Spinal cord (tissue), 10 donors: ENCODE data around the gene PAM. TPM values are rescaled to one million over a fixed set of nuclear protein-coding genes. Genes with fewer than 3 reads are reported as not detected.

ENCODE experiments used
- DNase-seq, 6 donors: peaks; one replicate each; pipeline versions ENCODE4 v3.0.0 to v3.0.0-alpha.2; 2013 to 2015; ENCODE audit warnings: low spot score in 6 of 6, low read depth in 4 of 6
- H3K27ac ChIP-seq: one replicate; pipeline ENCODE4 v1.5.1; 2013; ENCODE audit warnings: low read depth, low read length, control low read depth
- H3K27me3 ChIP-seq: one replicate; pipeline ENCODE4 v1.6.1; 2013; ENCODE audit warnings: low read length; ENCODE audit not compliant: control insufficient read depth, insufficient read depth
- H3K36me3 ChIP-seq: one replicate; pipeline ENCODE4 v1.6.1; 2013; ENCODE audit warnings: low read length; ENCODE audit not compliant: control insufficient read depth, insufficient read depth
- H3K4me1 ChIP-seq: one replicate; pipeline ENCODE4 v1.6.1; 2013; ENCODE audit warnings: low read length; ENCODE audit not compliant: control insufficient read depth, insufficient read depth
- H3K4me3 ChIP-seq: one replicate; pipeline ENCODE4 v1.5.1; 2013; ENCODE audit warnings: low read depth, low read length, control low read depth
- H3K9me3 ChIP-seq: one replicate; pipeline ENCODE4 v1.6.1; 2013; ENCODE audit warnings: low read length; ENCODE audit not compliant: control insufficient read depth, insufficient read depth
- WGBS: methylation state at CpG from one replicate; pipeline ENCODE4 v1.1.5; 2013; ENCODE audit warnings: missing lambda C conversion rate; ENCODE audit not compliant: insufficient coverage; 5-methylcytosine and 5-hydroxymethylcytosine counted together
- polyA plus RNA-seq, 2 donors: library from polyadenylated mRNA; unstranded; fragments of 120-200 nt; gene quantifications; one replicate each; pipeline ENCODE4 v1.2.1, GENCODE V29; 2013; ENCODE audit not compliant: insufficient read length in 2 of 2
- total RNA-seq, 2 donors: library from RNA; depleted of rRNA in 1 of 2; stranded (reverse); fragments of 120-200 nt in 1 of 2; fragments of >200 nt in 1 of 2; gene quantifications; one replicate each; pipeline versions ENCODE4 v1.2.3 to v1.2.4, GENCODE V29; 2013 to 2014
- donor health status: healthy.

Gene PAM
- total and polyA plus RNA-seq, 4 donors = 127 to 201 (median 172) TPM

- no peaks in the 10 kb centered on the region for H3K27me3 ChIP-seq
- WGBS = no CpG with 5 or more reads among the region's 1 CpG
- H3K27ac ChIP-seq = no peak overlapping the region
- no peaks in the 10 kb centered on the region for H3K9me3 ChIP-seq
- H3K36me3 ChIP-seq = no peaks in the 10 kb centered on the region
- DNase-seq = no peak
- no peaks in the 10 kb centered on the region for H3K4me1 ChIP-seq
- H3K4me3 ChIP-seq = no peak overlapping the region
Measured at GRCh38 chr5:102720969-102721368, 34.1 kb upstream of the PAM start.

- Histone ChIP-seq H3K36me3 (no peaks in the 10 kb centered on the region), H3K4me3 (no peak overlapping the region), H3K4me1 (no peaks in the 10 kb centered on the region), H3K9me3 (no peaks in the 10 kb centered on the region), H3K27ac (no peak overlapping the region), H3K27me3 (no peaks in the 10 kb centered on the region)
- 88% methylated on average over 4 of the region's 4 CpGs for WGBS
- no peak for DNase-seq
Measured at GRCh38 chr5:102722931-102723330, 32.2 kb upstream of the PAM start.

GRCh38 chr5:102731693-102732092 lies 23.4 kb upstream of the PAM start:
- Histone ChIP-seq H3K27me3 (no peaks in the 10 kb centered on the region), H3K4me1 (no peaks in the 10 kb centered on the region), H3K9me3 (no peaks in the 10 kb centered on the region), H3K4me3 (no peak overlapping the region), H3K27ac (no peak overlapping the region), H3K36me3 (no peaks in the 10 kb centered on the region)
- no peak for DNase-seq
- WGBS = no CpG with 5 or more reads among the region's 1 CpG

GRCh38 chr5:102733534-102733933 lies 21.6 kb upstream of the PAM start:
- Histone ChIP-seq H3K9me3 (no peaks in the 10 kb centered on the region), H3K27ac (no peak overlapping the region), H3K36me3 (no peaks in the 10 kb centered on the region), H3K4me3 (no peak overlapping the region), H3K27me3 (no peaks in the 10 kb centered on the region), H3K4me1 (no peaks in the 10 kb centered on the region)
- WGBS = no CpG with 5 or more reads among the region's 5 CpGs
- no peak for DNase-seq

- Histone ChIP-seq H3K36me3 (no peaks in the 10 kb centered on the region), H3K4me1 (no peaks in the 10 kb centered on the region), H3K9me3 (no peaks in the 10 kb centered on the region), H3K27me3 (no peaks in the 10 kb centered on the region), H3K4me3 (no peak overlapping the region), H3K27ac (no peak overlapping the region)
- DNase-seq = no peak
- no CpG with 5 or more reads among the region's 1 CpG for WGBS
Measured at GRCh38 chr5:102737161-102737560, 17.9 kb upstream of the PAM start.

GRCh38 chr5:102737805-102738469 lies 17.2 kb upstream of the PAM start:
- Histone ChIP-seq H3K4me1 (no peaks in the 10 kb centered on the region), H3K27me3 (no peaks in the 10 kb centered on the region), H3K4me3 (no peak overlapping the region), H3K36me3 (no peaks in the 10 kb centered on the region), H3K27ac (no peak overlapping the region), H3K9me3 (no peaks in the 10 kb centered on the region)
- 67% methylated on average over 1 of the region's 7 CpGs for WGBS
- DNase-seq = peak in 1 of 6 donors; percentile 27

- Histone ChIP-seq H3K4me3 (no peak overlapping the region), H3K9me3 (no peaks in the 10 kb centered on the region)
- no peak for DNase-seq
Measured at GRCh38 chr5:102740515-102740914, 14.6 kb upstream of the PAM start.

GRCh38 chr5:102742215-102742614 lies 12.9 kb upstream of the PAM start:
- Histone ChIP-seq H3K9me3 (no peaks in the 10 kb centered on the region), H3K27me3 (no peaks in the 10 kb centered on the region), H3K27ac (no peak overlapping the region), H3K4me1 (no peaks in the 10 kb centered on the region), H3K4me3 (no peak overlapping the region), H3K36me3 (no peaks in the 10 kb centered on the region)
- 20% methylated on average over 1 of the region's 3 CpGs for WGBS
- DNase-seq = peak in 1 of 6 donors; percentile 46

More at GRCh38 chr5:102740515-102740914, 14.6 kb upstream of the PAM start:
- H3K27ac ChIP-seq = no peak overlapping the region
- no CpG with 5 or more reads among the region's 2 CpGs for WGBS
- no peaks in the 10 kb centered on the region for H3K4me1 ChIP-seq
- no peaks in the 10 kb centered on the region for H3K27me3 ChIP-seq
- H3K36me3 ChIP-seq = no peaks in the 10 kb centered on the region

- DNase-seq = no peak
- Histone ChIP-seq H3K27me3 (no peaks in the 10 kb centered on the region), H3K4me3 (no peak overlapping the region), H3K27ac (no peak overlapping the region), H3K36me3 (no peaks in the 10 kb centered on the region), H3K4me1 (no peaks in the 10 kb centered on the region), H3K9me3 (no peaks in the 10 kb centered on the region)
- WGBS = 86% methylated on average over 3 of the region's 4 CpGs
Measured at GRCh38 chr5:102743900-102744299, 11.2 kb upstream of the PAM start.

- peak in 1 of 6 donors; percentile 34 for DNase-seq
- H3K4me1 ChIP-seq = no peaks in the 10 kb centered on the region
- 20% methylated on average over 1 of the region's 4 CpGs for whole genome bisulfite sequencing
- no peaks in the 10 kb centered on the region for H3K9me3 ChIP-seq
- no peaks in the 10 kb centered on the region for H3K27me3 ChIP-seq
- H3K36me3 ChIP-seq = no peaks in the 10 kb centered on the region
- no peak overlapping the region for H3K27ac ChIP-seq
- no peak overlapping the region for H3K4me3 ChIP-seq
Measured at GRCh38 chr5:102747386-102748166, 7.5 kb upstream of the PAM start.
